Activated effector memory CD4-positive, alpha-beta T cell treated with anti-CD3 and anti-CD28 coated beads, Interleukin-2, amount 50 U/mL, for 16 hours (primary cell): ENCODE results near the gene DUSP15.

Experiments used
- DNase-seq: peaks from one replicate; pipeline ENCODE4 v3.0.0-alpha.2; 2020

DUSP15 gene

GRCh38 chr20:31819083-31819784, 51.1 kb downstream of the DUSP15 start, which contains the start of gene MYLK2:
Gene MYLK2 (plus strand): TSS chr20:31819356. CDS start chr20:31819581, 225 bp downstream.
- peak; percentile 53 for DNase-seq

GRCh38 chr20:31818376-31818908, 51.9 kb downstream of the DUSP15 start:
- DNase-seq, result peak; percentile 41

GRCh38 chr20:31817461-31817860, 52.9 kb downstream of the DUSP15 start:
- peak; percentile 13 for DNase-seq

GRCh38 chr20:31816221-31816620, 54.1 kb downstream of the DUSP15 start:
- DNase-seq, result no peak

GRCh38 chr20:31815408-31816188, 54.7 kb downstream of the DUSP15 start:
- peak; percentile 51 for DNase-seq

GRCh38 chr20:31814142-31814541, 56.2 kb downstream of the DUSP15 start:
- DNase-seq, result peak; percentile 5

- no peak for DNase-seq
Observed at GRCh38 chr20:31813611-31814010, 56.7 kb downstream of the DUSP15 start.

GRCh38 chr20:31811796-31812728, 58.3 kb downstream of the DUSP15 start:
- peak; percentile 37 for DNase-seq

GRCh38 chr20:31811198-31811597, 59.1 kb downstream of the DUSP15 start:
- DNase-seq, result peak; percentile 34
